Epithelial cell of proximal tubule (primary cell): ENCODE measurements around the gene ATE1. TPM values are rescaled to one million over a fixed set of nuclear protein-coding genes. Genes with fewer than 3 reads are reported as not detected.

Source experiments
- DNase-seq: peaks from one replicate; pipeline ENCODE4 v3.0.0-alpha.2; 2011; ENCODE audit warnings: low read depth
- H3K4me3 ChIP-seq: 2 replicates; pipeline ENCODE4 v1.5.1; 2011; ENCODE audit warnings: low read depth, mild to moderate bottlenecking, low read length
- CTCF ChIP-seq: conservative IDR thresholded peaks from 2 replicates; pipeline ENCODE4 v1.5.1; 2012; ENCODE audit warnings: low read depth, mild to moderate bottlenecking, low read length
- total RNA-seq: library from RNA; depleted of rRNA; stranded (reverse); fragments of >200 nt; gene quantifications from 2 replicates; pipeline ENCODE4 v1.2.3, GENCODE V29; 2015

The ATE1 gene
- total RNA-seq, 1 donor from 2014 or later = 22.7 TPM

- TF ChIP-seq CTCF = no peak
- no peak for DNase-seq
- no peak overlapping the region for H3K4me3 ChIP-seq
Observed at GRCh38 chr10:121844537-121844936, 83.3 kb downstream of the ATE1 start.

- DNase-seq = no peak
- TF ChIP-seq CTCF = no peak
- H3K4me3 ChIP-seq = no peak overlapping the region
Observed at GRCh38 chr10:121843379-121843778, 84.5 kb downstream of the ATE1 start.

- no peak for DNase-seq
- TF ChIP-seq CTCF = no peak
- no peak overlapping the region for H3K4me3 ChIP-seq
Observed at GRCh38 chr10:121841862-121842261, 86.0 kb downstream of the ATE1 start.

GRCh38 chr10:121838931-121839330, 88.9 kb downstream of the ATE1 start:
- DNase-seq = no peak
- no peak overlapping the region for H3K4me3 ChIP-seq
- TF ChIP-seq CTCF = no peak

GRCh38 chr10:121838149-121838548, 89.7 kb downstream of the ATE1 start:
- H3K4me3 ChIP-seq = no peak overlapping the region
- TF ChIP-seq CTCF = no peak
- DNase-seq = no peak

- DNase-seq = no peak
- H3K4me3 ChIP-seq = no peak overlapping the region
- no peak for TF ChIP-seq CTCF
Observed at GRCh38 chr10:121836171-121836570, 91.7 kb downstream of the ATE1 start.

GRCh38 chr10:121835376-121835775, 92.5 kb downstream of the ATE1 start:
- no peak for DNase-seq
- no peak for TF ChIP-seq CTCF
- H3K4me3 ChIP-seq = no peak overlapping the region
